IMR-90 (cell line): ENCODE data around the gene SRRD. TPM values are rescaled to one million over a fixed set of nuclear protein-coding genes. Genes with fewer than 3 reads are reported as not detected.

ENCODE experiments used
- ATAC-seq: fragments of 200-7000 bp; cut with Tn5 transposase; 2 replicates; pipeline ENCODE4 v1.9.1; 2020; ENCODE audit warnings: low read depth, mild to moderate bottlenecking, moderate library complexity
- BruUV-seq: library from RNA; stranded (reverse); fragments of 400-500 nt; replicated peaks from 2 replicates; lab custom pipeline; 2021; lab: Mats Ljungman, UMichigan
- CTCF ChIA-PET: fragments of 300-600 bp; formaldehyde crosslinking; extraction: SDS; loops from one replicate; lab custom pipeline; 2021; ENCODE audit warnings: antibody characterized with exemption; lab: Yijun Ruan, JAX
- POLR2A ChIA-PET: fragments of 300-600 bp; sonication (Branson Sonifier 250); formaldehyde crosslinking; loops from one replicate; lab custom pipeline; 2022; ENCODE audit warnings: antibody characterized with exemption; ENCODE audit not compliant: unreplicated experiment; lab: Charles Lee
- DNase-seq: peaks from one replicate; pipeline ENCODE4 v3.0.0; 2013
- H2AFZ ChIP-seq: replicated peaks from 2 replicates; pipeline ENCODE3; 2013; ENCODE audit warnings: low read length, mild to moderate bottlenecking; ENCODE audit not compliant: poor library complexity
- H2AK5ac ChIP-seq: 2 replicates; pipeline ENCODE4 v1.6.1; 2013; ENCODE audit warnings: low read depth, low read length, inconsistent platforms
- H2AK9ac ChIP-seq: replicated peaks from 2 replicates; pipeline ENCODE3; 2013; ENCODE audit warnings: mild to moderate bottlenecking, low read depth, low read length, moderate library complexity; ENCODE audit not compliant: poor library complexity
- H2BK120ac ChIP-seq: 2 replicates; pipeline ENCODE4 v1.6.1; 2013; ENCODE audit warnings: low read depth, low read length, inconsistent platforms
- H2BK15ac ChIP-seq: 3 replicates; pipeline ENCODE4 v1.6.1; 2013; ENCODE audit warnings: low read depth, low read length, inconsistent platforms
- H2BK20ac ChIP-seq: 2 replicates; pipeline ENCODE4 v1.6.1; 2013; ENCODE audit warnings: low read depth, mild to moderate bottlenecking, inconsistent platforms, low read length, moderate library complexity
- H2BK5ac ChIP-seq: 2 replicates; pipeline ENCODE4 v1.6.1; 2013; ENCODE audit warnings: mild to moderate bottlenecking, low read depth, low read length, inconsistent platforms; ENCODE audit not compliant: poor library complexity, severe bottlenecking
- H3K14ac ChIP-seq: replicated peaks from 2 replicates; pipeline ENCODE4 v1.6.1; 2013; ENCODE audit warnings: low read depth, low read length, inconsistent platforms
- H3K18ac ChIP-seq: 2 replicates; pipeline ENCODE4 v1.6.1; 2013; ENCODE audit warnings: low read depth, low read length, control low read depth
- H3K23ac ChIP-seq: 2 replicates; pipeline ENCODE4 v1.6.1; 2013; ENCODE audit warnings: low read depth, low read length, inconsistent platforms
- H3K27ac ChIP-seq: 2 replicates; pipeline ENCODE4 v1.5.1; 2013; ENCODE audit warnings: mild to moderate bottlenecking, control low read depth, low read length; ENCODE audit not compliant: insufficient read depth
- H3K27me3 ChIP-seq: 2 replicates; pipeline ENCODE4 v1.6.1; 2013; ENCODE audit warnings: low read length; ENCODE audit not compliant: control insufficient read depth, insufficient read depth
- H3K36me3 ChIP-seq: 2 replicates; pipeline ENCODE4 v1.6.1; 2013; ENCODE audit warnings: low read length, mixed read lengths; ENCODE audit not compliant: control insufficient read depth, insufficient read depth
- H3K4ac ChIP-seq: 2 replicates; pipeline ENCODE4 v1.6.1; 2013; ENCODE audit warnings: low read depth, low read length, inconsistent platforms
- H3K4me1 ChIP-seq: 2 replicates; pipeline ENCODE4 v1.6.1; 2013; ENCODE audit warnings: low read length, mixed read lengths; ENCODE audit not compliant: control insufficient read depth, insufficient read depth
- H3K4me2 ChIP-seq: 2 replicates; pipeline ENCODE4 v1.6.1; 2013; ENCODE audit warnings: low read depth, mild to moderate bottlenecking, control low read depth, low read length, moderate library complexity
- H3K4me3 ChIP-seq: 2 replicates; pipeline ENCODE4 v1.5.1; 2013; ENCODE audit warnings: low read depth, mild to moderate bottlenecking, control low read depth, low read length, moderate library complexity; ENCODE audit not compliant: insufficient read depth
- H3K56ac ChIP-seq: 2 replicates; pipeline ENCODE4 v1.6.1; 2013; ENCODE audit warnings: low read length, inconsistent platforms; ENCODE audit not compliant: insufficient read depth; ENCODE audit errors: extremely low read depth
- H3K79me1 ChIP-seq, 2 experiments: 2 replicates each; pipeline ENCODE4 v1.6.1; 2013; ENCODE audit warnings: low read length in 2 of 2, inconsistent platforms in 1 of 2, low read depth in 1 of 2
- H3K9ac ChIP-seq: 2 replicates; pipeline ENCODE4 v1.6.1; 2013; ENCODE audit warnings: low read depth, low read length, control low read depth
- H3K9me1 ChIP-seq: 2 replicates; pipeline ENCODE4 v1.6.1; 2013; ENCODE audit warnings: low read length, inconsistent platforms; ENCODE audit not compliant: insufficient read depth
- H3K9me3 ChIP-seq: 2 replicates; pipeline ENCODE4 v1.6.1; 2013; ENCODE audit warnings: low read length; ENCODE audit not compliant: control insufficient read depth, insufficient read depth
- H4K20me1 ChIP-seq: 2 replicates; pipeline ENCODE4 v1.6.1; 2013; ENCODE audit warnings: low read length, inconsistent platforms; ENCODE audit not compliant: insufficient read depth
- H4K5ac ChIP-seq: 2 replicates; pipeline ENCODE4 v1.6.1; 2013; ENCODE audit warnings: mild to moderate bottlenecking, low read depth, low read length, control low read depth
- H4K8ac ChIP-seq, 2 experiments: 2 replicates each; pipeline ENCODE4 v1.6.1; 2013; ENCODE audit warnings: low read depth in 2 of 2, low read length in 2 of 2, control low read depth in 1 of 2, inconsistent platforms in 1 of 2
- H4K91ac ChIP-seq: 2 replicates; pipeline ENCODE4 v1.6.1; 2013; ENCODE audit warnings: low read depth, low read length, inconsistent platforms; ENCODE audit not compliant: insufficient read depth
- CTCF ChIP-seq: conservative IDR thresholded peaks from 2 replicates; pipeline ENCODE4 v1.5.1; 2012; ENCODE audit warnings: mild to moderate bottlenecking, low read depth, low read length, improper control_type of control experiment
- MAZ ChIP-seq: IDR thresholded peaks from 2 replicates; pipeline ENCODE4 v1.6.1; 2012; ENCODE audit warnings: low read depth, mild to moderate bottlenecking, low read length, improper control_type of control experiment, moderate library complexity, borderline replicate concordance
- MXI1 ChIP-seq: IDR thresholded peaks from 2 replicates; pipeline ENCODE4 v1.6.1; 2012; ENCODE audit warnings: low read depth, mild to moderate bottlenecking, low read length, moderate library complexity, borderline replicate concordance
- POLR2A ChIP-seq: IDR thresholded peaks from 2 replicates; pipeline ENCODE4 v1.6.1; 2012; ENCODE audit warnings: mild to moderate bottlenecking, low read depth, low read length
- RAD21 ChIP-seq: IDR thresholded peaks from 2 replicates; pipeline ENCODE4 v1.6.1; 2012; ENCODE audit warnings: low read length, improper control_type of control experiment
- SMC3 ChIP-seq: fragments of 150-350 bp; IDR thresholded peaks from 2 replicates; pipeline ENCODE4 v1.6.1; 2016; ENCODE audit warnings: low read depth, mild to moderate bottlenecking, antibody characterized with exemption, low read length, moderate library complexity
- USF2 ChIP-seq: fragments of 150-350 bp; IDR thresholded peaks from 2 replicates; pipeline ENCODE4 v1.6.1; 2017; ENCODE audit warnings: mild to moderate bottlenecking, antibody characterized with exemption, low read length, low read depth
- WGBS, 2 experiments: methylation state at CpG; one replicate each; pipeline versions ENCODE4 v1.1.5 to v1.1.7; 2013; ENCODE audit warnings: missing lambda C conversion rate in 2 of 2; ENCODE audit not compliant: insufficient read length in 1 of 2; ENCODE audit errors: extremely low coverage in 2 of 2; 5-methylcytosine and 5-hydroxymethylcytosine counted together
- dilution Hi-C: fragments of 300-500 bp; cut with HindIII; formaldehyde crosslinking; loops from one replicate; pipeline ENCODE4 v1.14.3; 2018; ENCODE audit warnings: low sequenced_read_pairs; ENCODE audit not compliant: unreplicated experiment
- in situ Hi-C: fragments of 300-500 bp; cut with MboI; formaldehyde crosslinking; loops from 3 replicates; pipeline ENCODE4 v1.14.3; 2019; ENCODE audit warnings: low sequenced_read_pairs, inconsistent platforms, mixed read lengths
- intact Hi-C: fragments of 100-400 bp; cut with micrococcal nuclease; formaldehyde crosslinking; loops from 2 replicates; pipeline ENCODE4 v1.10.0; 2022
- polyA plus RNA-seq, 3 experiments: library from polyadenylated mRNA; depleted of rRNA; stranded (reverse); fragments of >200 nt; gene quantifications; 2 replicates each; pipeline ENCODE4 v1.2.3, GENCODE V29; 2012; ENCODE audit warnings: low replicate concordance in 1 of 3
- total RNA-seq: library from RNA; depleted of rRNA; stranded (reverse); fragments of >200 nt; gene quantifications from 2 replicates; pipeline ENCODE4 v1.2.3, GENCODE V29; 2012

SRRD gene
- total and polyA plus RNA-seq, 2 of the 4 experiments (the other 2 are of a cell fraction): 18.3 to 24.0 TPM

GRCh38 chr22:26512149-26512793, 28.6 kb downstream of the SRRD start, which contains the start of gene TFIP11:
Gene TFIP11, minus strand, starts transcription at chr22:26512473. Its CDS starts 2,201 bp downstream, at chr22:26510272.
- H2AFZ ChIP-seq: peak within 1 kb of the TSS; percentile 99
- H3K56ac ChIP-seq: peak within 1 kb of the TSS; percentile 64
- no peak within 1 kb of the TSS for H2BK15ac ChIP-seq
- H2BK5ac ChIP-seq: peak within 1 kb of the TSS; percentile 74
- peak within 1 kb of the TSS; percentile 87 for H2AK9ac ChIP-seq
- H3K9ac ChIP-seq: peak within 1 kb of the TSS; percentile 97
- H3K36me3 ChIP-seq: peaks cover 17% of the 10 kb centered on the region
- H3K27me3 ChIP-seq: no peaks in the 10 kb centered on the region
- peak within 1 kb of the TSS; percentile 83 for H3K23ac ChIP-seq
- peak within 1 kb of the TSS; percentile 86 for H3K27ac ChIP-seq
- intact Hi-C loops: loop anchor here (2.0 to 5.0 kb wide), 2 partner anchors 75 to 147 kb away; no protein-coding TSS in a partner anchor
- H3K14ac ChIP-seq: peak within 1 kb of the TSS; percentile 87
- H3K9me3 ChIP-seq: no peaks in the 10 kb centered on the region
- H4K5ac ChIP-seq: peak within 1 kb of the TSS; percentile 99
- peaks cover 3% of the 10 kb centered on the region; the same call in 1 of the 2 replicates for H4K20me1 ChIP-seq
- peaks cover 26 to 40% of the 10 kb centered on the region in 2 experiments for H3K79me1 ChIP-seq
- dilution Hi-C loops: no loop called here
- no peak within 1 kb of the TSS for H2BK20ac ChIP-seq
- CTCF ChIA-PET: no interaction called here
- POLR2A ChIA-PET: no interaction called here
- DNase-seq: peak; percentile 90
- BruUV-seq: no TSS peak
- H4K8ac ChIP-seq: peak within 1 kb of the TSS; percentile 91 to 99
- WGBS, 2 experiments: 0% methylated on average over 14 of the region's 40 CpGs; no CpG with 5 or more reads in 1 of the 2 experiments
- TF ChIP-seq RAD21 (no peak; the same call in 1 of the 2 replicates), MXI1 (peak; percentile 96), USF2 (peak; percentile 15; the same call in 1 of the 2 replicates), MAZ (no peak), POLR2A (peak; percentile 68; the same call in 1 of the 2 replicates), SMC3 (peak; percentile 17; the same call in 1 of the 2 replicates), CTCF (0 out of 2 replicates have a peak, but pooled peaks have one; percentile 9)
- H3K4me3 ChIP-seq: peak within 1 kb of the TSS; percentile 96
- peak within 1 kb of the TSS; percentile 85 for H4K91ac ChIP-seq
- H3K18ac ChIP-seq: 0 out of 2 replicates have a peak within 1 kb of the TSS, but pooled peaks have one; percentile 45
- peak within 1 kb of the TSS; percentile 60 for H2BK120ac ChIP-seq
- in situ Hi-C loops: no loop called here
- peak; percentile 95 for ATAC-seq
- H3K4me1 ChIP-seq: peaks cover 2% of the 10 kb centered on the region
- peak within 1 kb of the TSS; percentile 81 for H2AK5ac ChIP-seq
- peaks cover 2% of the 10 kb centered on the region for H3K9me1 ChIP-seq
- peak within 1 kb of the TSS; percentile 93 for H3K4me2 ChIP-seq
- H3K4ac ChIP-seq: peak within 1 kb of the TSS; percentile 93
